GM12878 (cell line): Measurements from ENCODE around the gene AVEN. TPM values are rescaled to one million over a fixed set of nuclear protein-coding genes. Genes with fewer than 3 reads are reported as not detected.

ENCODE experiments used
- ATAC-seq: fragments of 200-7000 bp; cut with Tn5 transposase; 3 replicates; pipeline ENCODE4 v1.9.1; 2020; ENCODE audit warnings: mild to moderate bottlenecking, moderate library complexity
- BruUV-seq: library from RNA; stranded (reverse); fragments of 400-500 nt; replicated peaks from 2 replicates; lab custom pipeline; 2021; lab: Mats Ljungman, UMichigan
- CTCF ChIA-PET: fragments of 300-600 bp; sonication (Branson Sonifier 250); formaldehyde crosslinking; extraction: SDS; loops from one replicate; lab custom pipeline; 2021; ENCODE audit warnings: inconsistent platforms; lab: Yijun Ruan, JAX
- POLR2A ChIA-PET: fragments of 350-600 bp; formaldehyde crosslinking; extraction: SDS; loops from one replicate; lab custom pipeline; 2021; ENCODE audit warnings: inconsistent platforms; lab: Charles Lee
- RAD21 ChIA-PET: fragments of 300-600 bp; sonication (Branson Sonifier 250); formaldehyde crosslinking; loops from one replicate; lab custom pipeline; 2023; ENCODE audit warnings: antibody characterized with exemption; ENCODE audit not compliant: unreplicated experiment; lab: Charles Lee
- SMC1A ChIA-PET: fragments of 300-600 bp; sonication (Branson Sonifier 250); formaldehyde crosslinking; loops from one replicate; lab custom pipeline; 2023; ENCODE audit not compliant: unreplicated experiment, uncharacterized antibody; lab: Charles Lee
- DNase-seq: peaks from one replicate; pipeline ENCODE4 v3.0.0-alpha.2; 2011; ENCODE audit warnings: low read depth, low spot score
- FAIRE-seq: peaks from 3 replicates; lab custom pipeline; 2011; peaks lifted over from hg19 to GRCh38; lab: Jason Lieb, UNC
- H2AFZ ChIP-seq: 2 replicates; pipeline ENCODE4 v1.6.0; 2011; ENCODE audit warnings: low read depth, low read length, control low read depth; ENCODE audit not compliant: control insufficient read depth
- H3K27ac ChIP-seq: 2 replicates; pipeline ENCODE4 v1.5.1; 2011; ENCODE audit warnings: control low read depth; ENCODE audit not compliant: control insufficient read depth, insufficient read depth
- H3K27me3 ChIP-seq, 2 experiments: replicated peaks in 1 of 2; 2 replicates each; pipeline versions ENCODE4 v1.6.0 to v1.6.1; 2011; ENCODE audit warnings: low read length in 1 of 2; ENCODE audit not compliant: control insufficient read depth in 2 of 2, insufficient read depth in 2 of 2
- H3K36me3 ChIP-seq, 2 experiments: 2 replicates each; pipeline ENCODE4 v1.5.1; 2011; ENCODE audit warnings: low read length in 1 of 2; ENCODE audit not compliant: control insufficient read depth in 2 of 2, insufficient read depth in 2 of 2
- H3K4me1 ChIP-seq: 2 replicates; pipeline ENCODE4 v1.6.1; 2011; ENCODE audit warnings: mild to moderate bottlenecking, low read length, moderate library complexity, mixed read lengths; ENCODE audit not compliant: control insufficient read depth, insufficient read depth
- H3K4me2 ChIP-seq: 2 replicates; pipeline ENCODE4 v1.6.0; 2011; ENCODE audit warnings: control low read depth; ENCODE audit not compliant: control insufficient read depth, insufficient read depth
- H3K4me3 ChIP-seq: fragments of 200-600 bp; sonication (generic); 2 replicates; pipeline ENCODE4 v1.5.1; 2016
- H3K79me2 ChIP-seq: 2 replicates; pipeline ENCODE4 v1.6.0; 2011; ENCODE audit warnings: low read length; ENCODE audit not compliant: control insufficient read depth, insufficient read depth
- H3K9ac ChIP-seq: 2 replicates; pipeline ENCODE4 v1.8.0; 2011; ENCODE audit warnings: low read length, control low read depth, mixed read lengths; ENCODE audit not compliant: control insufficient read depth, insufficient read depth
- H3K9me3 ChIP-seq: replicated peaks from 3 replicates; pipeline ENCODE4 v1.5.1; 2011; ENCODE audit warnings: mild to moderate bottlenecking, low read length; ENCODE audit not compliant: control insufficient read depth, insufficient read depth
- H4K20me1 ChIP-seq: 2 replicates; pipeline ENCODE4 v1.6.0; 2011; ENCODE audit not compliant: control insufficient read depth, insufficient read depth
- HCFC1 ChIP-seq: fragments of 150-350 bp; IDR thresholded peaks from 2 replicates; pipeline ENCODE4 v1.6.1; 2014; ENCODE audit warnings: low read length
- IKZF1 ChIP-seq: fragments of 450-650 bp; conservative IDR thresholded peaks from 2 replicates; pipeline ENCODE4 v1.6.1; 2017; ENCODE audit warnings: antibody characterized with exemption, mild to moderate bottlenecking
- MEF2B ChIP-seq: fragments of 450-650 bp; IDR thresholded peaks from 2 replicates; pipeline ENCODE4 v1.6.1; 2018; ENCODE audit warnings: mild to moderate bottlenecking, moderate library complexity; ENCODE audit not compliant: partially characterized antibody, poor library complexity, severe bottlenecking
- SMAD1 ChIP-seq: fragments of 450-650 bp; IDR thresholded peaks from 2 replicates; pipeline ENCODE4 v1.6.1; 2018; ENCODE audit warnings: mild to moderate bottlenecking, low read depth; ENCODE audit not compliant: partially characterized antibody
- SMAD5 ChIP-seq: IDR thresholded peaks from 2 replicates; pipeline ENCODE4 v1.6.1; 2016; ENCODE audit warnings: antibody characterized with exemption, low read depth
- SUZ12 ChIP-seq: fragments of 200-600 bp; sonication (generic); IDR thresholded peaks from one replicate; pipeline ENCODE4 v1.6.1; 2018; ENCODE audit warnings: antibody characterized with exemption, mild to moderate bottlenecking; ENCODE audit not compliant: unreplicated experiment
- ZBED1 ChIP-seq: IDR thresholded peaks from 2 replicates; pipeline ENCODE4 v1.6.1; 2016; ENCODE audit warnings: borderline replicate concordance
- ZSCAN29 ChIP-seq: fragments of 450-650 bp; IDR thresholded peaks from 2 replicates; pipeline ENCODE4 v1.6.1; 2017; ENCODE audit warnings: mild to moderate bottlenecking, moderate library complexity
- WGBS: methylation state at CpG from one replicate; pipeline ENCODE4 v1.1.6; 2016; ENCODE audit warnings: low lambda C conversion rate; ENCODE audit not compliant: insufficient replicate concordance, insufficient coverage; ENCODE audit errors: missing lambda C conversion rate; 5-methylcytosine and 5-hydroxymethylcytosine counted together
- in situ Hi-C: fragments of 300-500 bp; cut with MboI; formaldehyde crosslinking; loops from 9 replicates; pipeline ENCODE4 v1.14.3; 2018; ENCODE audit warnings: mixed read lengths
- intact Hi-C: fragments of 100-400 bp; cut with micrococcal nuclease; formaldehyde crosslinking; loops from one replicate; pipeline ENCODE4 v1.14.2; 2022; ENCODE audit not compliant: unreplicated experiment
- polyA plus RNA-seq, 11 experiments: library from polyadenylated mRNA; depleted of rRNA in 4 of 11; unstranded in 6 of 11; stranded (reverse) in 5 of 11; fragments of >200 nt; fragmentation: Nextera tagmentation in 4 of 11; fragmentation: Illumina TruSeq in 1 of 11; extraction: Ambion mirVana in 4 of 11; extraction: Trizol in 1 of 11; gene quantifications; 1 replicate in 1 of 11; 2 replicates in 10 of 11; pipeline versions ENCODE4 v1.2.1 to v1.2.3, GENCODE V29; 2011 to 2016; ENCODE audit warnings: inconsistent platforms in 2 of 11, missing spikeins in 2 of 11, low read depth in 1 of 11
- total RNA-seq, 4 experiments: library from RNA; depleted of rRNA in 3 of 4; stranded (reverse); fragments of >200 nt in 3 of 4; fragmentation: Illumina TruSeq in 1 of 4; extraction: Trizol in 1 of 4; gene quantifications; 2 replicates each; pipeline versions ENCODE4 v1.2.1 to v1.2.3, GENCODE V29; 2013 to 2021
- TF ChIP-seq, protein P1 (sequence below): fragments of 450-650 bp; conservative IDR thresholded peaks from 2 replicates; pipeline ENCODE4 v1.6.1; 2017; ENCODE audit warnings: mild to moderate bottlenecking, moderate library complexity
- TF ChIP-seq, protein P2 (sequence below): fragments of 450-650 bp; IDR thresholded peaks from 2 replicates; pipeline ENCODE4 v1.6.1; 2017; ENCODE audit warnings: mild to moderate bottlenecking
- TF ChIP-seq, protein P3 (sequence below): fragments of 450-650 bp; formaldehyde crosslinking; IDR thresholded peaks from 2 replicates; pipeline ENCODE4 v1.4.0; 2022; ENCODE audit warnings: mild to moderate bottlenecking, moderate library complexity
- TF ChIP-seq, protein P4 (sequence below): fragments of 450-650 bp; IDR thresholded peaks from 2 replicates; pipeline ENCODE4 v1.6.1; 2016; ENCODE audit warnings: mild to moderate bottlenecking

AVEN gene
- total and polyA plus RNA-seq, 10 of the 15 experiments (the other 5 are each of a cell fraction or from before 2014, with no cell fraction given) = 1.4 to 15.1 (median 10.5) TPM

DNA sequence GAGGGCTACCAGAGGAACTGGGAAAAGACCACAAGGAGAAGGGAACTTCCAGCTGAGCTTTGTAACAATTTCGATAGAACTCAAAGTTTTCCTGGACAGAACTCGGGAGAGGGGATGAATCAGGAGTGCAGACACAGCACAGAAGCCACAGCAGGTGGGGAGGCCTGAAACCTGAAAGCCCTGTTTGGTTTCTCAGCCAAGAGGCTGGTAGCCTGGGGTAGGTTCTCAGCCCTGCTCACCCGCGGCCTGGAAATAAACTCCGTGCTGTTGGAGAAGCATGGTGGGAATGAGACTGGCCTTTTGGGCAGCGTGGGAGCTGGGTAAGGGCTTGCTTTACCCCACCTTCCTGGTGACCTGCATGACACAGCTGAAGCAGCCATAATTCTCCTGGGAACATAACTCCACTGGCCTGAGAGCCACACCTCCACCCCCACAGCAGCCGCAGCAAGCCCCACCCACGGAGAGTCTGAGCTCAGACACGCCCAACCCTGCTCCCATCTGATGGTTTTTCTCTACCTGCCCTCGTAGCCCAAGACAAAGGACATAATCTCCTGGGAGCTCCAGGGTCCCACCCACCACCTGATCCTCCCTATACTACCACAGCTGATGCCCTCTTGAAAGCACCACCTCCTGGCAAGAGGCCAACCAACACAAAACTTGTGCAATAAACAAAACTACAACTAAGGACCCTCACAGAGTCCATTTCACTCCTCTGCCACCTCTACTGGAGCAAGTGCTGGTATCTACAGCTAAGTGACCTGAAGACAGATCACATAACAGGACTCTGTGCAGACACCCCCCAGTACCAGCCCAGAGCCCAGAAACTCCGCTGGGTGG lies 123.2 kb downstream of the AVEN start:
- Histone ChIP-seq H3K79me2 (no peaks in the 10 kb centered on the region), H3K9me3 (no peaks in the 10 kb centered on the region), H2AFZ (peak overlapping the region; percentile 17), H3K27me3 (no peaks in the 10 kb centered on the region), H3K4me1 (peaks cover 9% of the 10 kb centered on the region; the same call in 1 of the 2 replicates), H3K36me3 (no peaks in the 10 kb centered on the region), H3K4me2 (peak overlapping the region; percentile 42; the same call in 1 of the 2 replicates), H3K4me3 (no peak overlapping the region), H3K9ac (no peak overlapping the region), H4K20me1 (no peaks in the 10 kb centered on the region), H3K27ac (no peak overlapping the region)
- ATAC-seq (peak; percentile 73), FAIRE-seq (no peak), DNase-seq (no peak)
- SMC1A ChIA-PET = no interaction called here
- CTCF ChIA-PET = interaction anchor here (0.5 kb wide), 1 partner anchor 29 kb away, joined by 3 read pairs; no protein-coding TSS in a partner anchor
- in situ Hi-C loops (no loop called here), intact Hi-C loops (no loop called here)
- 43% methylated on average over 11 of the region's 11 CpGs for WGBS
- no TSS peak for BruUV-seq
- POLR2A ChIA-PET = no interaction called here
- RAD21 ChIA-PET = no interaction called here
- TF ChIP-seq ZBED1 (no peak), ZSCAN29 (no peak), SMAD1 (no peak), MEF2B (peak; percentile 75), HCFC1 (no peak), SMAD5 (no peak), IKZF1 (0 out of 2 replicates have a peak, but pooled peaks have one; percentile 21), SUZ12 (no peak)
- TF ChIP-seq, protein P1, sequence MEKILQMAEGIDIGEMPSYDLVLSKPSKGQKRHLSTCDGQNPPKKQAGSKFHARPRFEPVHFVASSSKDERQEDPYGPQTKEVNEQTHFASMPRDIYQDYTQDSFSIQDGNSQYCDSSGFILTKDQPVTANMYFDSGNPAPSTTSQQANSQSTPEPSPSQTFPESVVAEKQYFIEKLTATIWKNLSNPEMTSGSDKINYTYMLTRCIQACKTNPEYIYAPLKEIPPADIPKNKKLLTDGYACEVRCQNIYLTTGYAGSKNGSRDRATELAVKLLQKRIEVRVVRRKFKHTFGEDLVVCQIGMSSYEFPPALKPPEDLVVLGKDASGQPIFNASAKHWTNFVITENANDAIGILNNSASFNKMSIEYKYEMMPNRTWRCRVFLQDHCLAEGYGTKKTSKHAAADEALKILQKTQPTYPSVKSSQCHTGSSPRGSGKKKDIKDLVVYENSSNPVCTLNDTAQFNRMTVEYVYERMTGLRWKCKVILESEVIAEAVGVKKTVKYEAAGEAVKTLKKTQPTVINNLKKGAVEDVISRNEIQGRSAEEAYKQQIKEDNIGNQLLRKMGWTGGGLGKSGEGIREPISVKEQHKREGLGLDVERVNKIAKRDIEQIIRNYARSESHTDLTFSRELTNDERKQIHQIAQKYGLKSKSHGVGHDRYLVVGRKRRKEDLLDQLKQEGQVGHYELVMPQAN = no peak
- TF ChIP-seq, protein P2, sequence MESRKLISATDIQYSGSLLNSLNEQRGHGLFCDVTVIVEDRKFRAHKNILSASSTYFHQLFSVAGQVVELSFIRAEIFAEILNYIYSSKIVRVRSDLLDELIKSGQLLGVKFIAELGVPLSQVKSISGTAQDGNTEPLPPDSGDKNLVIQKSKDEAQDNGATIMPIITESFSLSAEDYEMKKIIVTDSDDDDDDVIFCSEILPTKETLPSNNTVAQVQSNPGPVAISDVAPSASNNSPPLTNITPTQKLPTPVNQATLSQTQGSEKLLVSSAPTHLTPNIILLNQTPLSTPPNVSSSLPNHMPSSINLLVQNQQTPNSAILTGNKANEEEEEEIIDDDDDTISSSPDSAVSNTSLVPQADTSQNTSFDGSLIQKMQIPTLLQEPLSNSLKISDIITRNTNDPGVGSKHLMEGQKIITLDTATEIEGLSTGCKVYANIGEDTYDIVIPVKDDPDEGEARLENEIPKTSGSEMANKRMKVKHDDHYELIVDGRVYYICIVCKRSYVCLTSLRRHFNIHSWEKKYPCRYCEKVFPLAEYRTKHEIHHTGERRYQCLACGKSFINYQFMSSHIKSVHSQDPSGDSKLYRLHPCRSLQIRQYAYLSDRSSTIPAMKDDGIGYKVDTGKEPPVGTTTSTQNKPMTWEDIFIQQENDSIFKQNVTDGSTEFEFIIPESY = no peak
- TF ChIP-seq, protein P3, sequence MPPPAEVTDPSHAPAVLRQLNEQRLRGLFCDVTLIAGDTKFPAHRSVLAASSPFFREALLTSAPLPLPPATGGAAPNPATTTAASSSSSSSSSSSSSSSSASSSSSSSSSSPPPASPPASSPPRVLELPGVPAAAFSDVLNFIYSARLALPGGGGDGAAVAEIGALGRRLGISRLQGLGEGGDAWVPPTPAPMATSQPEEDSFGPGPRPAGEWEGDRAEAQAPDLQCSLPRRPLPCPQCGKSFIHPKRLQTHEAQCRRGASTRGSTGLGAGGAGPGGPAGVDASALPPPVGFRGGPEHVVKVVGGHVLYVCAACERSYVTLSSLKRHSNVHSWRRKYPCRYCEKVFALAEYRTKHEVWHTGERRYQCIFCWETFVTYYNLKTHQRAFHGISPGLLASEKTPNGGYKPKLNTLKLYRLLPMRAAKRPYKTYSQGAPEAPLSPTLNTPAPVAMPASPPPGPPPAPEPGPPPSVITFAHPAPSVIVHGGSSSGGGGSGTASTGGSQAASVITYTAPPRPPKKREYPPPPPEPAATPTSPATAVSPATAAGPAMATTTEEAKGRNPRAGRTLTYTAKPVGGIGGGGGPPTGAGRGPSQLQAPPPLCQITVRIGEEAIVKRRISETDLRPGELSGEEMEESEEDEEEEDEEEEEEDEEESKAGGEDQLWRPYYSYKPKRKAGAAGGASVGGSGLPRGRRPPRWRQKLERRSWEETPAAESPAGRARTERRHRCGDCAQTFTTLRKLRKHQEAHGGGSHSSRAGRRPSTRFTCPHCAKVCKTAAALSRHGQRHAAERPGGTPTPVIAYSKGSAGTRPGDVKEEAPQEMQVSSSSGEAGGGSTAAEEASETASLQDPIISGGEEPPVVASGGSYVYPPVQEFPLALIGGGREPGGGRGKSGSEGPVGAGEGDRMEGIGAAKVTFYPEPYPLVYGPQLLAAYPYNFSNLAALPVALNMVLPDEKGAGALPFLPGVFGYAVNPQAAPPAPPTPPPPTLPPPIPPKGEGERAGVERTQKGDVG (CRISPR knock-in tag) = no peak
- TF ChIP-seq, protein P4, sequence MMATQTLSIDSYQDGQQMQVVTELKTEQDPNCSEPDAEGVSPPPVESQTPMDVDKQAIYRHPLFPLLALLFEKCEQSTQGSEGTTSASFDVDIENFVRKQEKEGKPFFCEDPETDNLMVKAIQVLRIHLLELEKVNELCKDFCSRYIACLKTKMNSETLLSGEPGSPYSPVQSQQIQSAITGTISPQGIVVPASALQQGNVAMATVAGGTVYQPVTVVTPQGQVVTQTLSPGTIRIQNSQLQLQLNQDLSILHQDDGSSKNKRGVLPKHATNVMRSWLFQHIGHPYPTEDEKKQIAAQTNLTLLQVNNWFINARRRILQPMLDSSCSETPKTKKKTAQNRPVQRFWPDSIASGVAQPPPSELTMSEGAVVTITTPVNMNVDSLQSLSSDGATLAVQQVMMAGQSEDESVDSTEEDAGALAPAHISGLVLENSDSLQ = no peak
